DOHH2 (cell line): ENCODE measurements around the gene SYNGR4.
A peak's percentile ranks its signal among the peaks of the same experiment; 100 is the strongest.

Experiments
- EZH2phosphoT487 ChIP-seq: fragments of 200-600 bp; sonication (generic); IDR thresholded peaks from 2 replicates; pipeline ENCODE4 v1.6.1; 2017; ENCODE audit warnings: borderline replicate concordance, mild to moderate bottlenecking, antibody characterized with exemption, low read length, moderate library complexity, mixed read lengths
- TF ChIP-seq, protein P1 (sequence below): fragments of 200-600 bp; sonication (generic); IDR thresholded peaks from one replicate; pipeline ENCODE4 v1.5.1; 2014; ENCODE audit warnings: antibody characterized with exemption, mild to moderate bottlenecking, low read depth, low read length; ENCODE audit not compliant: poor library complexity, severe bottlenecking

DNA sequence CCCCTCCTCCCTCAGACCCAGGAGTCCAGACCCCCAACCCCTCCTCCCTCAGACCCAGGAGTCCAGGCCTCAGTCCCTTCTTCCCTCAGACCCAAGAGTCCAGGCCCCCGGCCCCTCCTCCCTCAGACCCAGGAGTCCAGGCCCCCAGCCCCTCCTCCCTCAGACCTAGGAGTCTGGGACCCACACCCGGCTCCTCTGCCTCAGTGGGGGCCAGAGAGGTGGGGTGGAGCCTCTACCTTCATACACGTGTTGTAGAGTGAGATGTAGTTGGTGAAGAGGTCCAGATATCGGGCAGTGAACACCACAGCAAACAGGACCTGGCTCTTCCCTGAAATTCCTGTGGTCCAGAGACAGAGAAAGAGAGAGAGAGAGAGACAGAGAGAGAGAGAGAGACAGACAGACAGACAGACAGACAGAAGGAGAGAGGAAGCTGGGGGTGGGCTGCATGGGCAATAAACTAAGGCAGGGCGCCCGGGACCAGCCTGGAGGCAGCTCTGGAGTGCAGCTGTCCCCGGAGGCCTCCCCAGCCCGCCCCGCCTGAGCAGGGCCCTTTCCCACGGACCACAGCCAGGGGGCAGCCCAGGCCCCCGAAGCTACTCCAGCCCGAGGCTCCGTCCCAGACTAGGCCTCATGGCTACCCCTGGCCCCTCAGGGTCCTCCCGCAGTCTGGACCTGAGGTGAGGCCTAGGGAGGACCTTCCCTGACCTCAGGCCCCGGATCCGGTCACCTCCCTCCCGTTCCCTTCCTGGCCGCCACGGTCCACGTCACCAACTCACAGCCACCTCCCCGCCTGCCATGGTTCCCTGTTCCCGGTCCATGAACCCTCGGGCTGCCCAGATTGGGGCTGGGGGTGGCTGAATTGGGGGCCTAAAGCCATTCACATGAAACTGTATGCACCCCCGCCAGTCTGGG, 26.3 kb downstream of the SYNGR4 start:
- TF ChIP-seq, protein P1, sequence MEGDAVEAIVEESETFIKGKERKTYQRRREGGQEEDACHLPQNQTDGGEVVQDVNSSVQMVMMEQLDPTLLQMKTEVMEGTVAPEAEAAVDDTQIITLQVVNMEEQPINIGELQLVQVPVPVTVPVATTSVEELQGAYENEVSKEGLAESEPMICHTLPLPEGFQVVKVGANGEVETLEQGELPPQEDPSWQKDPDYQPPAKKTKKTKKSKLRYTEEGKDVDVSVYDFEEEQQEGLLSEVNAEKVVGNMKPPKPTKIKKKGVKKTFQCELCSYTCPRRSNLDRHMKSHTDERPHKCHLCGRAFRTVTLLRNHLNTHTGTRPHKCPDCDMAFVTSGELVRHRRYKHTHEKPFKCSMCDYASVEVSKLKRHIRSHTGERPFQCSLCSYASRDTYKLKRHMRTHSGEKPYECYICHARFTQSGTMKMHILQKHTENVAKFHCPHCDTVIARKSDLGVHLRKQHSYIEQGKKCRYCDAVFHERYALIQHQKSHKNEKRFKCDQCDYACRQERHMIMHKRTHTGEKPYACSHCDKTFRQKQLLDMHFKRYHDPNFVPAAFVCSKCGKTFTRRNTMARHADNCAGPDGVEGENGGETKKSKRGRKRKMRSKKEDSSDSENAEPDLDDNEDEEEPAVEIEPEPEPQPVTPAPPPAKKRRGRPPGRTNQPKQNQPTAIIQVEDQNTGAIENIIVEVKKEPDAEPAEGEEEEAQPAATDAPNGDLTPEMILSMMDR, result peak; percentile 57
- TF ChIP-seq EZH2phosphoT487, result no peak
